ENCODE results near the gene GPD1.

GPD1 gene

GRCh38 chr12:50101663-50102062 is 2.1 kb upstream of the GPD1 start:
- DNase-seq (ENCODE audit: low spot score) = no peak

- DNase-seq (ENCODE audit: low spot score) = no peak
Observed at GRCh38 chr12:50102131-50102531, 1.7 kb upstream of the GPD1 start.

GRCh38 chr12:50102646-50103309 is 1.0 kb upstream of the GPD1 start:
- no peak for DNase-seq (ENCODE audit: low spot score)

- no peak for DNase-seq (ENCODE audit: low spot score)
Observed at GRCh38 chr12:50103351-50103750, 457 bp upstream of the GPD1 start.

GRCh38 chr12:50104417-50105366 is 884 bp downstream of the GPD1 start:
- DNase-seq (ENCODE audit: low spot score) = no peak

- DNase-seq (ENCODE audit: low spot score) = no peak
Observed at GRCh38 chr12:50105913-50106450, 2.2 kb downstream of the GPD1 start.

GRCh38 chr12:50106907-50107306 is 3.1 kb downstream of the GPD1 start:
- DNase-seq (ENCODE audit: low spot score) = no peak

GRCh38 chr12:50107416-50108268 is 3.8 kb downstream of the GPD1 start:
- no peak for DNase-seq (ENCODE audit: low spot score)

GRCh38 chr12:50109319-50109718 is 5.5 kb downstream of the GPD1 start:
- DNase-seq (ENCODE audit: low spot score) = no peak

GRCh38 chr12:50110127-50110761 is 6.4 kb downstream of the GPD1 start:
- DNase-seq (ENCODE audit: low spot score) = peak; percentile 76

- peak; percentile 71 for DNase-seq (ENCODE audit: low spot score)
Observed at GRCh38 chr12:50110762-50111351, 7.0 kb downstream of the GPD1 start.

GRCh38 chr12:50111395-50111692 is 7.5 kb downstream of the GPD1 start:
- DNase-seq (ENCODE audit: low spot score) = no peak

- peak; percentile 94 for DNase-seq (ENCODE audit: low spot score)
Observed at GRCh38 chr12:50111693-50112455, 8.1 kb downstream of the GPD1 start, which contains the start of gene COX14. COX14 (plus strand) TSS chr12:50112236; CDS start chr12:50120044, 7,808 bp downstream.

- peak; percentile 36 for DNase-seq (ENCODE audit: low spot score)
Observed at GRCh38 chr12:50112456-50113218, 8.8 kb downstream of the GPD1 start.

- no peak for DNase-seq (ENCODE audit: low spot score)
Observed at GRCh38 chr12:50117057-50117622, 13.3 kb downstream of the GPD1 start.

- DNase-seq (ENCODE audit: low spot score) = no peak
Observed at GRCh38 chr12:50119387-50119786, 15.6 kb downstream of the GPD1 start.

- no peak for DNase-seq (ENCODE audit: low spot score)
Observed at GRCh38 chr12:50120521-50120920, 16.7 kb downstream of the GPD1 start.

GRCh38 chr12:50120953-50121352 is 17.1 kb downstream of the GPD1 start:
- no peak for DNase-seq (ENCODE audit: low spot score)

GRCh38 chr12:50121641-50122040 is 17.8 kb downstream of the GPD1 start:
- no peak for DNase-seq (ENCODE audit: low spot score)
